HTERT RPE-1 (cell line): ENCODE data around the gene DCBLD1.

Experiments
- in situ Hi-C: fragments of 300-500 bp; cut with MboI; formaldehyde crosslinking; loops from 4 replicates; pipeline ENCODE4 v1.14.3; 2020; ENCODE audit warnings: low sequenced_read_pairs

Gene DCBLD1

GRCh38 chr6:117555262-117555849 is 72.9 kb downstream of the DCBLD1 start:
- in situ Hi-C loops, result no loop called here

GRCh38 chr6:117555882-117556498 is 73.5 kb downstream of the DCBLD1 start:
- in situ Hi-C loops, result no loop called here

GRCh38 chr6:117557951-117558350 is 75.5 kb downstream of the DCBLD1 start:
- in situ Hi-C loops, result no loop called here

GRCh38 chr6:117558818-117559217 is 76.3 kb downstream of the DCBLD1 start:
- in situ Hi-C loops, result no loop called here

GRCh38 chr6:117559299-117559698 is 76.8 kb downstream of the DCBLD1 start:
- in situ Hi-C loops, result no loop called here

GRCh38 chr6:117561128-117561527 is 78.7 kb downstream of the DCBLD1 start:
- in situ Hi-C loops, result no loop called here

- in situ Hi-C loops, result no loop called here
Observed at GRCh38 chr6:117564681-117565080, 82.2 kb downstream of the DCBLD1 start.

GRCh38 chr6:117568247-117568646 is 85.8 kb downstream of the DCBLD1 start:
- in situ Hi-C loops, result no loop called here

GRCh38 chr6:117568831-117569410 is 86.4 kb downstream of the DCBLD1 start:
- in situ Hi-C loops, result no loop called here

- in situ Hi-C loops, result no loop called here
Observed at GRCh38 chr6:117573006-117573680, 90.7 kb downstream of the DCBLD1 start.

GRCh38 chr6:117574198-117574597 is 91.7 kb downstream of the DCBLD1 start:
- in situ Hi-C loops, result no loop called here

- in situ Hi-C loops, result no loop called here
Observed at GRCh38 chr6:117585647-117586046, 103.2 kb downstream of the DCBLD1 start.

GRCh38 chr6:117590447-117590846 is 108.0 kb downstream of the DCBLD1 start:
- in situ Hi-C loops, result no loop called here

- in situ Hi-C loops, result no loop called here
Observed at GRCh38 chr6:117591405-117591804, 108.9 kb downstream of the DCBLD1 start.

GRCh38 chr6:117592983-117593759 is 110.7 kb downstream of the DCBLD1 start:
- in situ Hi-C loops, result no loop called here

- in situ Hi-C loops, result no loop called here
Observed at GRCh38 chr6:117595099-117595923, 112.8 kb downstream of the DCBLD1 start.

- in situ Hi-C loops, result no loop called here
Observed at GRCh38 chr6:117597755-117598154, 115.3 kb downstream of the DCBLD1 start.
